HEK293 (cell line): ENCODE measurements around the gene CBLIF.

ENCODE experiments used
- CTCF ChIA-PET: fragments of 350-600 bp; formaldehyde crosslinking; extraction: SDS; loops from one replicate; lab custom pipeline; 2021; ENCODE audit warnings: antibody characterized with exemption; lab: Yijun Ruan, JAX
- POLR2A ChIA-PET: fragments of 300-600 bp; formaldehyde crosslinking; extraction: SDS; loops from one replicate; lab custom pipeline; 2020; ENCODE audit warnings: antibody characterized with exemption, inconsistent platforms; lab: Yijun Ruan, JAX
- H3K27ac ChIP-seq: fragments of 200-500 bp; sonication (Bioruptor generic); 2 replicates; pipeline ENCODE4 v1.5.1; 2014; ENCODE audit warnings: low read depth, low read length, control low read depth, inconsistent platforms; ENCODE audit errors: extremely low read depth
- H3K36me3 ChIP-seq, 2 experiments: fragments of 200-500 bp in 1 of 2; sonication (Bioruptor generic) in 1 of 2; 1 replicate in 1 of 2; 2 replicates in 1 of 2; pipeline ENCODE4 v1.5.1; 2014 to 2017; ENCODE audit warnings: inconsistent platforms in 2 of 2, low read length in 2 of 2; ENCODE audit not compliant: control insufficient read depth in 2 of 2, insufficient read depth in 1 of 2
- H3K4me1 ChIP-seq: fragments of 200-500 bp; sonication (Bioruptor generic); 2 replicates; pipeline ENCODE4 v1.5.1; 2014; ENCODE audit warnings: mild to moderate bottlenecking, low read length, inconsistent platforms; ENCODE audit not compliant: control insufficient read depth, insufficient read depth
- H3K4me3 ChIP-seq: 2 replicates; pipeline ENCODE4 v1.5.1; 2011; ENCODE audit warnings: low read depth, mild to moderate bottlenecking, control low read depth, low read length, moderate library complexity
- H3K9me3 ChIP-seq: fragments of 200-500 bp; sonication (Bioruptor generic); 2 replicates; pipeline ENCODE4 v1.5.1; 2014; ENCODE audit warnings: low read depth, low read length, inconsistent platforms; ENCODE audit not compliant: control insufficient read depth, insufficient read depth
- CTCF ChIP-seq: fragments of 450-650 bp; formaldehyde crosslinking; IDR thresholded peaks from 2 replicates; pipeline ENCODE4 v1.5.1; 2016; ENCODE audit warnings: missing biosample characterization, missing genetic modification characterization
- EGR2 ChIP-seq: fragments of 450-650 bp; formaldehyde crosslinking; IDR thresholded peaks from 2 replicates; pipeline ENCODE4 v1.5.1; 2016; ENCODE audit warnings: low read depth, missing biosample characterization, missing genetic modification characterization
- PRDM6 ChIP-seq: fragments of 450-650 bp; formaldehyde crosslinking; IDR thresholded peaks from 2 replicates; pipeline ENCODE4 v1.5.1; 2017; ENCODE audit warnings: missing biosample characterization, missing genetic modification characterization
- SP2 ChIP-seq: fragments of 450-650 bp; formaldehyde crosslinking; IDR thresholded peaks from 2 replicates; pipeline ENCODE4 v1.5.1; 2016; ENCODE audit warnings: missing biosample characterization, missing genetic modification characterization
- SP3 ChIP-seq: fragments of 450-650 bp; formaldehyde crosslinking; IDR thresholded peaks from 2 replicates; pipeline ENCODE4 v1.5.1; 2016; ENCODE audit warnings: missing biosample characterization, missing genetic modification characterization
- ZBTB10 ChIP-seq: fragments of 450-650 bp; formaldehyde crosslinking; IDR thresholded peaks from 2 replicates; pipeline ENCODE4 v1.5.1; 2016; ENCODE audit warnings: missing biosample characterization, missing genetic modification characterization
- ZBTB11 ChIP-seq: fragments of 450-650 bp; formaldehyde crosslinking; conservative IDR thresholded peaks from 2 replicates; pipeline ENCODE4 v1.5.1; 2016; ENCODE audit warnings: low read depth, missing biosample characterization, missing genetic modification characterization
- ZBTB49 ChIP-seq: fragments of 450-650 bp; formaldehyde crosslinking; IDR thresholded peaks from 2 replicates; pipeline ENCODE4 v1.5.1; 2016; ENCODE audit warnings: missing biosample characterization, missing genetic modification characterization, low read depth
- ZBTB7A ChIP-seq: fragments of 450-650 bp; formaldehyde crosslinking; IDR thresholded peaks from 2 replicates; pipeline ENCODE4 v1.5.1; 2016; ENCODE audit warnings: low read depth, missing biosample characterization, missing genetic modification characterization
- ZNF184 ChIP-seq: fragments of 450-650 bp; IDR thresholded peaks from 2 replicates; pipeline ENCODE4 v1.5.1; 2018; ENCODE audit warnings: missing biosample characterization, mild to moderate bottlenecking, missing genetic modification characterization
- ZNF292 ChIP-seq: fragments of 450-650 bp; formaldehyde crosslinking; IDR thresholded peaks from 2 replicates; pipeline ENCODE4 v1.5.1; 2016; ENCODE audit warnings: low read depth, missing biosample characterization, missing genetic modification characterization, borderline replicate concordance
- ZNF366 ChIP-seq: fragments of 450-650 bp; formaldehyde crosslinking; conservative IDR thresholded peaks from 2 replicates; pipeline ENCODE4 v1.5.1; 2016; ENCODE audit warnings: missing biosample characterization, missing genetic modification characterization
- ZNF426 ChIP-seq: fragments of 450-650 bp; formaldehyde crosslinking; IDR thresholded peaks from 2 replicates; pipeline ENCODE4 v1.5.1; 2017; ENCODE audit warnings: missing biosample characterization, missing genetic modification characterization, mild to moderate bottlenecking, inconsistent platforms, moderate library complexity
- ZNF571 ChIP-seq: fragments of 450-650 bp; formaldehyde crosslinking; IDR thresholded peaks from 2 replicates; pipeline ENCODE4 v1.5.0; 2017; ENCODE audit warnings: missing biosample characterization, missing genetic modification characterization
- ZNF639 ChIP-seq: fragments of 450-650 bp; formaldehyde crosslinking; IDR thresholded peaks from 2 replicates; pipeline ENCODE4 v1.5.1; 2016; ENCODE audit warnings: missing biosample characterization, missing genetic modification characterization
- ZNF701 ChIP-seq: fragments of 450-650 bp; formaldehyde crosslinking; IDR thresholded peaks from 2 replicates; pipeline ENCODE4 v1.5.1; 2016; ENCODE audit warnings: missing biosample characterization, missing genetic modification characterization
- TF ChIP-seq, protein P1 (sequence below): fragments of 450-650 bp; formaldehyde crosslinking; IDR thresholded peaks from 2 replicates; pipeline ENCODE4 v1.5.1; 2016; ENCODE audit warnings: missing biosample characterization, missing genetic modification characterization

Gene CBLIF

DNA sequence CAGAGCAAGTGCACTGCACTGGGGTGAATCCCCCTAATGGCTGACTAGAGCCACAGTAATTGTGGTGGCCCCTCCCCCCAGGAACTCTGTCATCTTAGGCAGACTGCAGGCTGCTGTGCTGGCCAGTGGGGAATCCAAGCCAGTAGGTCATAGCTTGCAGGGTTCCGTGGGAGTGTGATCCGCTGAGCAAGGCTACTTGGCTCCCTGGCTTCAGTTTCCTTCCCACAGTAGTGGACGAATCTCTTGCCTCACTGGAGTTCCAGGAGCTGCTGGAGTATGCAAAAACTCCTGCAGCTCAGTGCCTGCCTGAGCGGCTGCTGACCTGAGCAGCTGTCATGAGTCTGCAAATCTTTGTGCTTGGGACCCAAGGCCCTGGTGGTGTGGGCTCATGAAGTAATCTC lies 46.5 kb upstream of the CBLIF start:
- CTCF ChIA-PET = interaction anchor here (0.6 kb wide), 1 partner anchor 374 kb away, joined by 3 read pairs; no protein-coding TSS in a partner anchor

More for the DNA sequence above, 46.5 kb upstream of the CBLIF start:
- no peaks in the 10 kb centered on the region for H3K36me3 ChIP-seq
- H3K4me3 ChIP-seq = no peak overlapping the region
- TF ChIP-seq ZNF366 (no peak), ZBTB11 (tag by site-specific recombination) (no peak), ZNF426 (tag by site-specific recombination) (no peak), SP2 (tag by site-specific recombination) (no peak), ZNF571 (tag by site-specific recombination) (no peak), ZBTB7A (tag by site-specific recombination) (no peak), ZNF292 (tag by site-specific recombination) (no peak), ZNF639 (tag by site-specific recombination) (no peak), ZNF701 (no peak), CTCF (tag by site-specific recombination) (no peak), ZBTB10 (tag by site-specific recombination) (no peak), EGR2 (tag by site-specific recombination) (no peak), PRDM6 (tag by site-specific recombination) (no peak), SP3 (no peak), ZBTB49 (tag by site-specific recombination) (no peak), ZNF184 (tag by site-specific recombination) (no peak)
- TF ChIP-seq, protein P1, sequence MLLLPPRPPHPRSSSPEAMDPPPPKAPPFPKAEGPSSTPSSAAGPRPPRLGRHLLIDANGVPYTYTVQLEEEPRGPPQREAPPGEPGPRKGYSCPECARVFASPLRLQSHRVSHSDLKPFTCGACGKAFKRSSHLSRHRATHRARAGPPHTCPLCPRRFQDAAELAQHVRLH (tag by site-specific recombination) = no peak
- POLR2A ChIA-PET = no interaction called here
- no peaks in the 10 kb centered on the region for H3K4me1 ChIP-seq
- no peaks in the 10 kb centered on the region for H3K9me3 ChIP-seq
- no peak overlapping the region for H3K27ac ChIP-seq
